ENCODE data around the gene DNAJC8.

Gene DNAJC8

DNA sequence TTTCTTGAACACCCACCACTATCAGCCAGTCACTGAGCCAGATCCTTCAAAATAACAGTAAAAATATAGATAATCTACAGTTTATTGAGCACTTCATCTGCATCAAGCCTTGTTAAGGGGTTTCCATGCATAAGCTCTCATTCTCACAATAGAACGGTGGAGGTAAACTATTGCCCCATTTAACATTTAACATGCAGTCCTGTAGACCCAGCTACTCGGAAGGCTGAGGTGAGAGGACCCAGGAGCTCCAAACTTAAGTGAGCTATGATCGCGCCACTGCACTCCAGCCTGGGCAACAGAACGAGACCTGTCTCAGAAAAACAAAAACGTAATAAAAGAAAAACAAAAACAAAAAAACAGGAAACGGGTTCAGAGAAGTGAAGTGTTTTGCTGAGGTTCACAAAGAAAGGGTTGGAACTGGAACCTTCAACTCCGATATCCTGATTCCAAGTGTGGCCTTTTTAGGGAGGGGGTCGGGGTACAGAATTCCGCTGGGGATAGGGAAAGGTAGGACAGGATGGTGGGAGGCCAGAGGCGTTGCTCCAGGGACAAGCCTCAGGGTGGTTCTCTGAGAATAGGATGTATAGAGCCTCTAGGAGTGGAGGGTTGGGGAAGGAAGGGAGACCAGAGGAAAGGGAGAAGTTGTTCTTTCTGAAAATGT lies 14.9 kb upstream of the DNAJC8 start:
- Histone ChIP-seq H3K9ac (ENCODE audit: low read length) (no peak overlapping the region), H3K27me3 (ENCODE audit: control insufficient read depth, insufficient read depth, low read length) (no peaks in the 10 kb centered on the region), H3K4me3 (ENCODE audit: low read length) (peak overlapping the region; percentile 44), H3K4me1 (ENCODE audit: control insufficient read depth, insufficient read depth, low read length) (peaks cover 10% of the 10 kb centered on the region), H3K27ac (ENCODE audit: low read depth, low read length) (peak overlapping the region; percentile 84), H3K36me3 (ENCODE audit: control insufficient read depth, insufficient read depth, low read length) (no peaks in the 10 kb centered on the region)

DNA sequence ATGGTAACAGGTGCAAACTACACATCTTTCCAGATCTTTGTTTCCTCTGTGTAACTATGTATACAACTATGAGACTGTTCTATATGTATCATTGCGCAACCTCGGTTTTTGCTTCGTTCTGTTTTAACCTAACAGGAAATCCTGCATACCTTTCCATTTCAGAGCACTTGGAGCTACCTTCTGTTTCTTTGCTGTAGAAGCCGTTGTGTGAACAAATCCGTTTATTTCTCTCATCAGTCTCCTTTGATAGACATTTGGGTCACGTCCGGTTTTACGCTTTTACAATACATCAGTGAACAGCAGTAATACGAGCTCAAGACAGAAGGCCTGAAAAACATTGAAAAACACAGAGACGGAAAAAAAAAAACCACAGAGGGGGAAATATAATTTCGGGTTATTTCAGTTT lies 13.6 kb upstream of the DNAJC8 start:
- Histone ChIP-seq H3K4me3 (ENCODE audit: low read length) (peak overlapping the region; percentile 64), H3K36me3 (ENCODE audit: control insufficient read depth, insufficient read depth, low read length) (no peaks in the 10 kb centered on the region), H3K27ac (ENCODE audit: low read depth, low read length) (peak overlapping the region; percentile 37), H3K9ac (ENCODE audit: low read length) (no peak overlapping the region), H3K4me1 (ENCODE audit: control insufficient read depth, insufficient read depth, low read length) (peaks cover 10% of the 10 kb centered on the region), H3K27me3 (ENCODE audit: control insufficient read depth, insufficient read depth, low read length) (no peaks in the 10 kb centered on the region)

DNA sequence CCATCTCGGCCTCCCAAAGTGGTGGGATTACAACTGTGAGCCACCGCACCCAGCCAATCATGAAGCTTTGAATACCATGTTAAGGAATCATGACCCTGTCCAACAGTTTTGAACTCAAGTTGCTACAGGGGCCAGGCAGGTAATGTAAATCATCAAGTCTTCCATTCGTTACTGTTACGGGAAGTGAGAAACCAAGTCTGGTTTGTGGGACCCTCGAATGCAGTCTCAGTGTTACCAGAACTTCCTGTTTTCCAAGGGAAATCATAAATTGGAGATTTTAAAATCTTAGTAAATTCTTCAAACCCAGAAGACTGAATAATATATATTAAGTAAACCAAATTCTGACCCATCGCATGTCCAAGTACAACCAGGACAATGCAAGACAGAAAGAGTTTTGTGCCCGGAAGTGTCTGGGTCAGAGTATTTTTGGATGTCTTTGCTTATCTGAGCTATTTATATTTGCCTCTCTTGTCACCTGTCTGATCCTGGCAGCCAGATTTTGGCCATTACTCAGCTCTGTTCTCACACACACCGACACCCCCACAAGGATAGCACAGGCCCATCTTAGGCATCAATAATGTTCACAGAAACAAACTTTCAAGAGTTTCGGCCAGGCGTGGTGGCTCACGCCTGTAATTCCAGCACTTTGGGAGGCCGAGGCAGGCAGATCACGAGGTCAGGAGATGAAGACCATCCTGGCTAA lies 11.9 kb upstream of the DNAJC8 start:
- no peak overlapping the region for H3K9ac ChIP-seq (ENCODE audit: low read length)
- no peaks in the 10 kb centered on the region for H3K36me3 ChIP-seq (ENCODE audit: control insufficient read depth, insufficient read depth, low read length)
- no peaks in the 10 kb centered on the region for H3K27me3 ChIP-seq (ENCODE audit: control insufficient read depth, insufficient read depth, low read length)
- H3K27ac ChIP-seq (ENCODE audit: low read depth, low read length), result no peak overlapping the region
- no peak overlapping the region for H3K4me3 ChIP-seq (ENCODE audit: low read length)
- peaks cover 10% of the 10 kb centered on the region for H3K4me1 ChIP-seq (ENCODE audit: control insufficient read depth, insufficient read depth, low read length)

DNA sequence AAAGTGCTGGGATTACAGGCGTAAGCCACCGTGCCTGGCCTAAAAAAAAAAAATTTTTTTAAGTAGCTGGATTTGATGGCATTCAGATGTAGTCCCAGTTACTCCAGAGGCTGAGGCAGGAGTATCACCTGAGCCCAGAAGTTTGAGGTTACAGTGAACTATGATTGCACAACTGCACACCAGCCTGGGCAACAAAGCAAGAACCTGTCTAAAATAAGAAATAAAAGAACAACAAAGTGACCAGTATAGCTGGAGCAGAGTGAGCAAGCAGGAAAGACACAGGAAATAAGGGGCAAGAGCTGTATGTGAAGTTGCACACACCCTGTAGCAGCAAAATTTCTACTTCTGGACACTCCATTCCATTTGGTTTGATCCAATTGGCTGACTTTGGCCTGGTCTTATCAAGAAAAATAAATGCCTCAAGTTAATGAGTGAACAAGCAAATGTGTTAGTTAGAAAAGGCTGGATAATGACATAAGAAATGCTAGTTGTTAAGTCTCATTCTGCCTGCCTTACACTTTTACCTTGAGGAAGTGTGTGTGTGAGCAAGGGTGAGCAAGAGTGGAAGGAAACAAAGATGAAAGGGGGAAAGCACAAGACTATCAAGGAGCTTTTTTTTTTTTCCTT lies 11.0 kb upstream of the DNAJC8 start:
- H3K4me3 ChIP-seq (ENCODE audit: low read length), result no peak overlapping the region
- no peak overlapping the region for H3K9ac ChIP-seq (ENCODE audit: low read length)
- H3K4me1 ChIP-seq (ENCODE audit: control insufficient read depth, insufficient read depth, low read length), result peaks cover 10% of the 10 kb centered on the region
- H3K36me3 ChIP-seq (ENCODE audit: control insufficient read depth, insufficient read depth, low read length), result no peaks in the 10 kb centered on the region
- H3K27me3 ChIP-seq (ENCODE audit: control insufficient read depth, insufficient read depth, low read length), result no peaks in the 10 kb centered on the region
- H3K27ac ChIP-seq (ENCODE audit: low read depth, low read length), result no peak overlapping the region

DNA sequence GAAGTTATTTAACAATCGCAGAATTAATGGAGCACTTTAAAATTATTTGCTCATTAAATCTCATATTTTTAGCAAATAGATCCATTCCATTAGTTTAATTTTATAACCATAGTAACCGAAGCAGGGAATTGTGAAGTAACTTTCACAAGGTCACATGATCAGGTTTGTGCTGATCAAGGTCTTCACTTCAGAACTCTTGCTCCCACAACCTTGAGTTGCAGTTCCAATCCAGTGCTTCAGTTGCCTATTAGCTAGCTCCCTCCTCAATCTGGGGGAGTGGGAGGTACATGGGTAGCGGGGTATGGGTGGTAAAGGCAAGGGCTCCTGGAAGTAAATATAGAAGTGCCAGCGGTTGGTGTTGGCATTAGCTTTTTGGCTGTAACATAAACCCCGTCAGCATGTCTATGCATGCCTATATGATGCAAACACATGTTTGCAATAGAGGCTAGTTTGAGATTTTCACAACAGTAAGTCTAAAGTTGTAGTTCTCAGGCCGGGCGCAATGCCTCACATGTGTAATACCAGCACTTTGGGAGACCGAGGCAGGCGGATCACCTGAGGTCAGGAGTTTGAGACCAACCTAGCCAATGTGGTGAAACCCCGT lies 8.9 kb upstream of the DNAJC8 start:
- no peaks in the 10 kb centered on the region for H3K27me3 ChIP-seq (ENCODE audit: control insufficient read depth, insufficient read depth, low read length)
- H3K9ac ChIP-seq (ENCODE audit: low read length), result no peak overlapping the region
- no peak overlapping the region for H3K27ac ChIP-seq (ENCODE audit: low read depth, low read length)
- peaks cover 3% of the 10 kb centered on the region for H3K36me3 ChIP-seq (ENCODE audit: control insufficient read depth, insufficient read depth, low read length)
- no peak overlapping the region for H3K4me3 ChIP-seq (ENCODE audit: low read length)
- H3K4me1 ChIP-seq (ENCODE audit: control insufficient read depth, insufficient read depth, low read length), result peaks cover 8% of the 10 kb centered on the region

DNA sequence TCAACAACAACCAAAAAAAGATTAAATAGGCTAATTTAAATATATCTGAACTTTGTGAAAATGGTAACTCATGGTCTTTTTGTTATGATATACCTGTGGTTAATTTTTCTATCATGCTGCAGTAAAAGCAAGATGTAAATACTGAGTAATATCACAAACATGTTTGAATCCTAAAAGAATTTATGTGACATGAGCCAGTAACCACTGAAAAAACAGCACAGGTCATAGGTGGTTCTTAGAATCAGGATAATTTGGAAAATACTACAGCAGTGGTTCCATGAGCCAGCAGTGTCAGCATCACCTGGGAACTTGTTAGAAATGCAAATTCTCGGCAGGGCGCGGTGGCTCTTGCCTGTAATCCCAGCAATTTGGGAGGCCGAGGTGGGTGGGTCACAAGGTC lies 7.2 kb upstream of the DNAJC8 start:
- no peaks in the 10 kb centered on the region for H3K27me3 ChIP-seq (ENCODE audit: control insufficient read depth, insufficient read depth, low read length)
- H3K4me1 ChIP-seq (ENCODE audit: control insufficient read depth, insufficient read depth, low read length), result peaks cover 9% of the 10 kb centered on the region
- no peak overlapping the region for H3K4me3 ChIP-seq (ENCODE audit: low read length)

DNA sequence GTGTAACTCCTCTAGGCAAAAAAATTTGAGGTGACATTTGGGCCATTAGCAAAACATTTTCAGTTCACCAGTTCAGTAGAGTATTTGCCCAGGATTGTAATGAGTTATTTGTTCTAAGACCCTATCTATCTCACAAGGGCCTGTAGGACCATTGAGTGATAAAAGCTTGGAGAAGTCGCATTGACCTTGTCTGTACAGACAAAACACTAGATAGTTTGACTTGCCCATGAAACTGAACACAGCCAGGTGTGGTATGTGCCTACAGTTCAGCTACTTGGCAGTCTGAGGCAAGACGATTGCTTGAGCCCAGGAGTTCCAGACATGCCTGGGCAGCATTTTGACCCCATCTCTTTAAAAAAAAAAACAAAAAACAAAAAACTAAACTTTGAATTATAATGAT lies 6.2 kb upstream of the DNAJC8 start:
- peaks cover 3% of the 10 kb centered on the region for H3K36me3 ChIP-seq (ENCODE audit: control insufficient read depth, insufficient read depth, low read length)
- no peak overlapping the region for H3K4me3 ChIP-seq (ENCODE audit: low read length)
- H3K27ac ChIP-seq (ENCODE audit: low read depth, low read length), result no peak overlapping the region
- H3K9ac ChIP-seq (ENCODE audit: low read length), result no peak overlapping the region
- H3K4me1 ChIP-seq (ENCODE audit: control insufficient read depth, insufficient read depth, low read length), result peaks cover 9% of the 10 kb centered on the region
- no peaks in the 10 kb centered on the region for H3K27me3 ChIP-seq (ENCODE audit: control insufficient read depth, insufficient read depth, low read length)

More for the DNA sequence above, 7.2 kb upstream of the DNAJC8 start:
- no peak overlapping the region for H3K9ac ChIP-seq (ENCODE audit: low read length)
- peaks cover 3% of the 10 kb centered on the region for H3K36me3 ChIP-seq (ENCODE audit: control insufficient read depth, insufficient read depth, low read length)
- H3K27ac ChIP-seq (ENCODE audit: low read depth, low read length), result no peak overlapping the region

DNA sequence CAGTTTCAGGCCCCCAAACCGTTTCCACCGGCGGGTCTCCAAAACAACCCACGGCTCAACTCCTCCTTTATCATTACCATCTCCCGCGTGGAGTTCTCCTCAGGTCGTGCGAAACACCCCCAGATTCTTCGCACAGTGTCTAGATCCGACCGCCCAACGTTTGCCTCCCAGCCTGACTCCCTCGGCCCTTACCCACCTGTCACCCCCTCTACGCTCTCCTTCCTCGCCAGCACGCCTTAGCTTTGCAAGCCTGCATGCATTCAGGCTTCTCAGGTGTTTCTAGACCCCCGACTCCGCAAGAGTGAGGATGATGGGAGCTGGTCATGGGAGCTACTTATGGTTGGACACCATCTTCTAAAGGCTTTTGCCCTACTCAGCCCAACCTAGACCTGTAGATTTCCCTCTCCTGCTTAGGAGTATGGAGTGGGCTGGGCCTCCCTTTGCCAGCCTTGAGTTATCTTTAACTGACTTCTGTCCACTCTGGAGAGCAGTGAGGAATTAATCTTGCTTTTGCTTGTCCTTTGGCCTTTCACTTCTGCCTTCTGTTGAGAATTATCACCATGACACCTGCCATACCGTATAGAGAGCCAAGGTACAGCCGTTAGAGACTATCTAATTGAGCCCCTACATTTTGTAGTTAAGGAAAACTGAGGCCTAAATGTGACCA lies 4.0 kb upstream of the DNAJC8 start:
- Histone ChIP-seq H3K27me3 (ENCODE audit: control insufficient read depth, insufficient read depth, low read length) (no peaks in the 10 kb centered on the region), H3K27ac (ENCODE audit: low read depth, low read length) (peak overlapping the region; percentile 91), H3K9ac (ENCODE audit: low read length) (peak overlapping the region; percentile 76), H3K4me3 (ENCODE audit: low read length) (peak overlapping the region; percentile 99), H3K4me1 (ENCODE audit: control insufficient read depth, insufficient read depth, low read length) (peaks cover 17% of the 10 kb centered on the region), H3K36me3 (ENCODE audit: control insufficient read depth, insufficient read depth, low read length) (peaks cover 3% of the 10 kb centered on the region)

DNA sequence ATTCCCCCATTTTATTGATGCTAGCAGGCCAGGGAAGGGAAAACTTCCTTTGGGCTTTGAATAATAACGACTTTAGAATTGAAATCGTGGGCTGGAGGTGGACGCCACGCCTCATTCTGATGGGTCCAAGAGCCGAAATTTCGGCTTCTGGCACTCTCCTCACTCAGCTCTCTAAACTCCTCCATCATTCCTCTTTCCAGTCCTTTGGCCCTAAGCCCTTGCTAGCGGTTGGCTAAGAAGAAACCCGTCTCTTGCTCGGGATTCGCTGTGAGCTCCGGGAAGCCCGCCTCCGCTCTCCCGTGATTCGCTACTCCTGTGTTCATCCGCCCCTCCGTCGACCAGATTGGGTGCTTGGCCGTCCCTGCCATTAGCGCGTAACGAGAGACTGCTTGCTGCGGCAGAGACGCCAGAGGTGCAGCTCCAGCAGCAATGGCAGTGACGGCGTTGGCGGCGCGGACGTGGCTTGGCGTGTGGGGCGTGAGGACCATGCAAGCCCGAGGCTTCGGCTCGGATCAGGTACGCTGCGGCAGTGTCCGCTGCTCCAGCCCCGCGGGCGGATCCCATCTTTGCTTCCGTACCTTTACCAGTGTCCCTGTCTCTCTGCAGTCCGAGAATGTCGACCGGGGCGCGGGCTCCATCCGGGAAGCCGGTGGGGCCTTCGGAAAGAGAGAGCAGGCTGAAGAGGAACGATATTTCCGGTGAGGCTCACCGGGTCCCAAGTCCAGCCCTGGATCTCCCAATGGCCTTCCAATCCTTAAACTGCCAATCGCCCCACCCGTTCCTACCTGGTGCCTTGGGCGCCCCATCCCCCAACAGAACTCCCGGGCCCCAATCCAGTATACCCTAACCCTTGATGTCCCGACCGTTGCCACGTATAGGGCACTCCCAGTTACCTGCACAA lies 3.2 kb upstream of the DNAJC8 start, which contains the start of gene ATP5IF1:
Gene ATP5IF1 (plus strand): TSS at position 370 of the 901 bp plus-strand sequence. CDS start 60 bp downstream, at position 430.
- Histone ChIP-seq H3K4me1 (ENCODE audit: control insufficient read depth, insufficient read depth, low read length) (peaks cover 17% of the 10 kb centered on the region), H3K36me3 (ENCODE audit: control insufficient read depth, insufficient read depth, low read length) (peaks cover 3% of the 10 kb centered on the region), H3K27me3 (ENCODE audit: control insufficient read depth, insufficient read depth, low read length) (no peaks in the 10 kb centered on the region), H3K4me3 (ENCODE audit: low read length) (peak within 1 kb of the TSS; percentile 99), H3K9ac (ENCODE audit: low read length) (peak within 1 kb of the TSS; percentile 76), H3K27ac (ENCODE audit: low read depth, low read length) (peak within 1 kb of the TSS; percentile 91)

DNA sequence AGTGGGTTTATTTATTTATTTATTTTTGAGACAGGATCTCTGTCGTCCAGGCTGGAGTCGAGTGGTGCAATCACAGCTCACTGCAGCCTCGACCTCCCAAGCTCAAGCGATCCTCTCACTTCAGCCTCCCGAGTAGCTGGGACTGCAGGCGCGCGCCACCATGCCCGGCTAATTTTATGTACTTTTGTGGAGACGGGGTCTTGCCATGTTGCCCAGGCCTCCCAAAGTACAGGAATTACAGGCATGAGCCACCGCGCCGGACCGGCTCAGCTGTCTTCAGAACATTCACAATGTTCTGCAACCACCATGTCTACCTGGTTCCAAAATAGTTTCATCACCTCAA lies 406 bp upstream of the DNAJC8 start:
- Histone ChIP-seq H3K27ac (ENCODE audit: low read depth, low read length) (no peak overlapping the region), H3K4me3 (ENCODE audit: low read length) (peak overlapping the region; percentile 100), H3K36me3 (ENCODE audit: control insufficient read depth, insufficient read depth, low read length) (peaks cover 7% of the 10 kb centered on the region), H3K27me3 (ENCODE audit: control insufficient read depth, insufficient read depth, low read length) (no peaks in the 10 kb centered on the region), H3K9ac (ENCODE audit: low read length) (no peak overlapping the region), H3K4me1 (ENCODE audit: control insufficient read depth, insufficient read depth, low read length) (peaks cover 17% of the 10 kb centered on the region)

DNA sequence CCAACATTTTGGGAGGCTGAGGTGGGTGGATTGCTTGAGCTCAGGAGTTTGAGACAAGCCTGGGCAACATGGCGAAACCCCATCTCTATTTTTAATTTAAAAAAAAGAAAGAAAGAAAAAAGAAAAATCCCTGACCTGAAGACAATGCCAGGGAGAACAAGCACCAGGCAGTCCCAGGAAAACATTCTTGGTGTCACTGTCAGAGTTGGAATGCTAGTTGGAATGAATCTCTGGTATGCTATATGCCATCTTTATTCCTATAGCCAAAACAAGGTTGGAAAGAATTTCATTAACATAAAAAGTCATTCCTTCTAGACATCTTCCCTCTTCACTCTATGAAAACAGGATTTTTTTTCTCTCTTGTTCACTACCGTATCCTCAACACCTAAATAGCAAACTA lies 2.8 kb downstream of the DNAJC8 start:
- no peaks in the 10 kb centered on the region for H3K27me3 ChIP-seq (ENCODE audit: control insufficient read depth, insufficient read depth, low read length)
- no peak overlapping the region for H3K4me3 ChIP-seq (ENCODE audit: low read length)
- no peak overlapping the region for H3K9ac ChIP-seq (ENCODE audit: low read length)
- peaks cover 10% of the 10 kb centered on the region for H3K36me3 ChIP-seq (ENCODE audit: control insufficient read depth, insufficient read depth, low read length)
- H3K4me1 ChIP-seq (ENCODE audit: control insufficient read depth, insufficient read depth, low read length), result peaks cover 8% of the 10 kb centered on the region
- H3K27ac ChIP-seq (ENCODE audit: low read depth, low read length), result no peak overlapping the region
